ENCODE data around the gene STK32C. TPM values are rescaled to one million over a fixed set of nuclear protein-coding genes. Genes with fewer than 3 reads are reported as not detected.

STK32C gene
- total RNA-seq, 2 donors from 2014 or later: 8.4 to 9.9 TPM

DNA sequence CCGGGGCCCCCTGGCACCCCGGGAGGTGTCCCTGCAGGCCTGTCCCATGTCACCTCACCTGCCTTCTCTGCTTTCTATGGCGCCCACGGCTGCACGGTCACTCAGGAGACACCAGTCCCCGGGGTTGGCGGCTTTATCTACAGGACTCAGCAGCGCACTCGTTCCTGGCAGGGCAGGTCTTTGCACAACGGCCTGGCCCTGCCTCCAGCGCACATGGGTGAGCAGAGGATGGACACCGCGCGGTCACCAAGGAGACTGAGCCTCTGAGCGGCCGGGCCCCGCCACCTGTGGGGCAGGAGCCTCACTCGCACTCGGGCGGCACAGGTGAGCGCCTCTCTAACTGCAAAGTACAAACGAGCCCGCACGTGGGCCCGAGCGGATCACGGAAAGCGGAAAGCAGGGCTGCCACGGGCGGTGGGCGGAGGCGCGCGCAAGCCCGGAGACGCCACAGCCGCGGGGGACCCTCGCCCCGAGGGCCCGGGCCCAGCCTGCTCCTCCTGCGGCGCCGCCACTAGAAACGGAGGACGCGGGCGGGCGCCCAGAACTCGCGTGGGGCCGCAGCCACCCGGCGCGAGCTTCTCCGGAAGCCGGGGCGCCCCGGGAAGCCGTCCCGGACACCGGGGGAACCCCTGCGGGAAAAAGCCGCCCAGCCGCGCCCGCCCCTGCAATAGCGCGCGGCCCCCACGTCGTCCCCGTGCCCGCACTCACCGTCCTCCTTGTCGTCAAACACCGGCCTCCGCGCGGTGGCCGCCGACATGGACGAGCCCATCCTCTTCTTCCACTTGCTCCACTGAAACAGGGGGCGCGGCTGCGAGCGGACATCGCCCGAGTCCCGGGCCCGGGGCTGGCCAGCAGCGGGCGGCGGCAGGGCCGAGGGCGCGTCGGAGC, 642 bp downstream of the STK32C start:
- H3K27me3 Mint-ChIP-seq (ENCODE audit: insufficient read depth): peaks cover 75% of the 10 kb centered on the region
- H3K9me3 Mint-ChIP-seq: peaks cover 17% of the 10 kb centered on the region
- no peak for TF ChIP-seq CTCF (conservative IDR thresholded peaks at IDR 0.05)
- Histone ChIP-seq H3K4me1 (ENCODE audit: control insufficient read depth, insufficient read depth, low read length) (no peaks in the 10 kb centered on the region), H3K9me3 (ENCODE audit: control insufficient read depth, low read length) (peaks cover 14% of the 10 kb centered on the region), H3K4me3 (ENCODE audit: low read length) (no peak overlapping the region), H3K27ac (ENCODE audit: low read depth, low read length) (no peak overlapping the region), H3K36me3 (ENCODE audit: control insufficient read depth, insufficient read depth, low read length) (no peaks in the 10 kb centered on the region), H3K27me3 (ENCODE audit: control insufficient read depth, insufficient read depth, low read length, poor library complexity, severe bottlenecking) (peaks cover 59% of the 10 kb centered on the region), H3K9ac (ENCODE audit: extremely low read depth, low read length, poor library complexity, severe bottlenecking) (no peak overlapping the region)
- peak overlapping the region; percentile 66 for H3K4me3 Mint-ChIP-seq
- H3K4me1 Mint-ChIP-seq: peaks cover 1% of the 10 kb centered on the region
- H3K27ac Mint-ChIP-seq: no peak overlapping the region
- peaks cover 8% of the 10 kb centered on the region for H3K36me3 Mint-ChIP-seq (ENCODE audit: low read depth)
- WGBS, 2 experiments (ENCODE audit: insufficient coverage in 1 of 2, insufficient read length in 1 of 2): 13 to 23% methylated on average over 41 to 98 of the region's 98 CpGs
- peak; percentile 79 for DNase-seq

DNA sequence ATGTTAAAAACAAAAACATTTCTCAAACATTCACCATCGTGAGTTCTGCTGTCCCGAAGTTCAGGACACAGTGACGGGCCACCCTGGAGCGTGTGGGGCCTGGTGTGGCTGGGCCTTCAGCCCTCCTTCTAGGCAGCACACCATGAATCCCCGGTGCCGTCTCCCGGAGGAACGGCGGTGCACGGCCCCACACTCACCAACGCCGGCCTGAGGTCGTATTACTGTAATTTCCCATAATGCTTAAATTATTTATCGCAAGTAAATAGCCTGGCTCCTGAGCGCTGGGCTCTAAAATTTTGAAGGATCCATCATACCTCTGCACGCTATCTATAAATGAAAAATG, 1.4 kb downstream of the STK32C start:
- H3K27me3 Mint-ChIP-seq (ENCODE audit: insufficient read depth): peaks cover 67% of the 10 kb centered on the region
- WGBS, 2 experiments (ENCODE audit: insufficient coverage in 1 of 2, insufficient read length in 1 of 2): 96 to 97% methylated on average over 12 to 16 of the region's 16 CpGs
- no peak for DNase-seq
- H3K27me3 ChIP-seq (ENCODE audit: control insufficient read depth, insufficient read depth, low read length, poor library complexity, severe bottlenecking): peaks cover 54% of the 10 kb centered on the region
- peak overlapping the region; percentile 1 for H3K4me3 Mint-ChIP-seq
- no peaks in the 10 kb centered on the region for H3K4me1 ChIP-seq (ENCODE audit: control insufficient read depth, insufficient read depth, low read length)
- peaks cover 14% of the 10 kb centered on the region for H3K9me3 ChIP-seq (ENCODE audit: control insufficient read depth, low read length)
- peaks cover 17% of the 10 kb centered on the region for H3K9me3 Mint-ChIP-seq
- no peak overlapping the region for H3K9ac ChIP-seq (ENCODE audit: extremely low read depth, low read length, poor library complexity, severe bottlenecking)
- H3K27ac Mint-ChIP-seq: no peak overlapping the region
- H3K36me3 Mint-ChIP-seq (ENCODE audit: low read depth): peaks cover 8% of the 10 kb centered on the region
- no peak overlapping the region for H3K4me3 ChIP-seq (ENCODE audit: low read length)
- H3K36me3 ChIP-seq (ENCODE audit: control insufficient read depth, insufficient read depth, low read length): no peaks in the 10 kb centered on the region
- H3K27ac ChIP-seq (ENCODE audit: low read depth, low read length): no peak overlapping the region
- peaks cover 1% of the 10 kb centered on the region for H3K4me1 Mint-ChIP-seq
- TF ChIP-seq CTCF (conservative IDR thresholded peaks at IDR 0.05): no peak

DNA sequence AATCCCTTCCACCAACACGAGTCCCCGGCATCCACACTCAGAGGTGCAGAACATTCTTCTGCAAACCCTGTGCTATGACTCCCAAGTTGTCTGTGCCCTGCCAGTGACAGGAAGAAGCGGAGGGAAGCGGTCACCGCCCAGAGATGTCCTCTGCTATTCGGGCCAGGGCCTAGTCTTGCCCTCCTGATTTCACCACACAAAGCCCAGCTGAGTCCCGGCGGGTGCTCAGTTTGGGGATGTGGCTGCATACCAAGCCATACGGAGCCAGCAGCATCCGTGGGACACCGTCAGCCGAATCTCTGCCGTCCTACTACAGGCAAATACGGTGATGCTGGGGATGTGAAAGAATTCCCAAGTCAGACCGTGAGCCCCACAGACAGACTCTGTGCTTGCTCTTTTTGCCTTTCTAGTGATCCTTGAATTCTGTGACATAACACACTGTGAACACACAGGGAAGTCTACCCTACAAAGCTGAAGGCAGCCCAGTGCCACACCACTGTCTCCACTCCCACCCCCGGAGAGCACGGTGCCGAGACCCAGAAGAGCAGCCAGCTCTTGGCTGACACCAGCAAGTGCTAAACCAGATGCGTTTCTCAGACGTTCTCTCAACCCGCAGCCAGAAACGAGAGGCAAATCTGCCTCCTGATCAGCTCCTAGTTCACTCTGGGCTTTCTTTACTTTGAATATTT, 2.0 kb downstream of the STK32C start:
- H3K27ac Mint-ChIP-seq: no peak overlapping the region
- Histone ChIP-seq H3K27me3 (ENCODE audit: control insufficient read depth, insufficient read depth, low read length, poor library complexity, severe bottlenecking) (peaks cover 49% of the 10 kb centered on the region), H3K36me3 (ENCODE audit: control insufficient read depth, insufficient read depth, low read length) (no peaks in the 10 kb centered on the region), H3K4me3 (ENCODE audit: low read length) (no peak overlapping the region), H3K9ac (ENCODE audit: extremely low read depth, low read length, poor library complexity, severe bottlenecking) (no peak overlapping the region), H3K9me3 (ENCODE audit: control insufficient read depth, low read length) (peaks cover 14% of the 10 kb centered on the region), H3K27ac (ENCODE audit: low read depth, low read length) (no peak overlapping the region), H3K4me1 (ENCODE audit: control insufficient read depth, insufficient read depth, low read length) (no peaks in the 10 kb centered on the region)
- H3K36me3 Mint-ChIP-seq (ENCODE audit: low read depth): peaks cover 8% of the 10 kb centered on the region
- H3K9me3 Mint-ChIP-seq: peaks cover 17% of the 10 kb centered on the region
- peak overlapping the region; percentile 1 for H3K4me3 Mint-ChIP-seq
- 92 to 94% methylated on average over 12 to 22 of the region's 22 CpGs for WGBS, 2 experiments (ENCODE audit: insufficient coverage in 1 of 2, insufficient read length in 1 of 2)
- no peak for TF ChIP-seq CTCF (conservative IDR thresholded peaks at IDR 0.05)
- DNase-seq: no peak
- peaks cover 1% of the 10 kb centered on the region for H3K4me1 Mint-ChIP-seq
- H3K27me3 Mint-ChIP-seq (ENCODE audit: insufficient read depth): peaks cover 62% of the 10 kb centered on the region

All from endodermal cell (in vitro differentiated cells).